GM12801 (cell line): Measurements from ENCODE around the gene RACGAP1.

Experiments
- CTCF ChIP-seq: IDR thresholded peaks from one replicate; pipeline ENCODE4 v1.5.1; 2011; ENCODE audit warnings: control low read depth; ENCODE audit not compliant: insufficient read length; ENCODE audit errors: extremely low read depth

RACGAP1 gene

GRCh38 chr12:49946497-49946896, 78.8 kb downstream of the RACGAP1 start:
- no peak for TF ChIP-seq CTCF

GRCh38 chr12:49946086-49946485, 79.2 kb downstream of the RACGAP1 start:
- no peak for TF ChIP-seq CTCF

GRCh38 chr12:49945394-49946080, 79.8 kb downstream of the RACGAP1 start:
- TF ChIP-seq CTCF: peak; percentile 48

GRCh38 chr12:49944718-49945117, 80.6 kb downstream of the RACGAP1 start:
- no peak for TF ChIP-seq CTCF

- TF ChIP-seq CTCF: no peak
Observed at GRCh38 chr12:49944046-49944445, 81.2 kb downstream of the RACGAP1 start.

GRCh38 chr12:49943625-49943960, 81.7 kb downstream of the RACGAP1 start:
- no peak for TF ChIP-seq CTCF

GRCh38 chr12:49942921-49943624, 82.2 kb downstream of the RACGAP1 start:
- no peak for TF ChIP-seq CTCF
